ENCODE results near the gene MMP23B.

The MMP23B gene

DNA sequence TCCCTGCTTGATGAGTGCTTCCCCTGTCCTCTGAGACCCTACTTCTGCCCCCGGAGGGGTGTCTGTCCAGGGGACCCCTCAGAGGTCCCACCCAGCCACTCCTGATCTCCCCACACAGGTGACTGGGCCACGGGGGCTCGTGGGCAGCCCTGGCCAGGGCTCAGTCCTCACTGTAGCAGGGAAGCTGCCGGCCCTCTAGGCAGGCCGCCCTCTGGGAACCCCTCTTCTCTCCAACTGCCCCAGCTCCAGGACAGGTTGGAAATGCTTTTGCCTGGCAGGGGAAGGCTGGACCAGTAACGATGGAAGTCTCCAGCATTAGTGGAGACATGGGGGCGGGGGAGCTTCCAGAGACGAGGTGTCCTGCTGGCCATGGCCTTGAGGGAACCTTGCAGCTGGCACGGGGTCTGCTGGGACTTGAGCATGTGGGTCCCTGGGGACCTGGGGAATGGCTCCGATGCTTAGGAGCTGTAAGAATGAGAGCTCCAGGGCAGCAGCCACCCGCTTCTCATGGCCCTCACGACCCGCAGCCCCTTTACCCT lies 28.9 kb upstream of the MMP23B start:
- no peak for DNase-seq (ENCODE audit: low read depth in 2 of 2)

DNA sequence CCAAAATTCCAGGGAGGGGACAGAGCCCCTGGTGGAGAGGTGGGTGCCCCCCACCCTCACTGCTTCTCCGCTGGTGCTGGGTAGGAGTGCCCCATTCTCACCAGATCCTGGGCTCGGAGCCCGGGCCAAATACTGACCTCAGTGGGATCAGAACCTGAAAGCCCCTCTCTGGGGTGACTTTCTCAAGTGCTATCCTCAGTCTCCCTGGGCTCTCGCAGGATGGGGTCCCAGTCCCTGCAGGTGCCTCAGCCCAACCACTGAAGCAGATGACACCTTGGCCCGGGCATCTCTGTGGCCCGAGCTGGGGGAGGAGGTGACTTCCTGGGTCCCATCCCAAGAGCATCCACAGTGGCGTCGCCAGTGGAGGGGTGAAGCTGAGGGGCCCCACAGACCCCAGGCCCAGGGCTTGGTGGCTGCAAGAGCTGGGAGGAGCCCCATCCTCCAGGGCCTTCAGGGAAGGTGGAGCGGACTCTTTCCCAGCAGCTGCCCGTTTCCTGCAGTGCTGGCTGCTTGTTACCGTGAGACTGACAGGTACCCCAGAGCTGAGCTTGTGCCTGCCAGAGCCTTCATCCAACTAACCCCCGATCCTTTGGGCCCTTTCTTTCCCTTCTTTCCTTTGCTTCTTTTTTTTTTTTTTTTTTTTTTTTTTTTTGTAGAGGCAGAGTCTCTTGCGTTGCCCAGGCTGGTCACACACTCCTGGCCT lies 28.2 kb upstream of the MMP23B start:
- DNase-seq (ENCODE audit: low read depth in 2 of 2) = no peak

DNA sequence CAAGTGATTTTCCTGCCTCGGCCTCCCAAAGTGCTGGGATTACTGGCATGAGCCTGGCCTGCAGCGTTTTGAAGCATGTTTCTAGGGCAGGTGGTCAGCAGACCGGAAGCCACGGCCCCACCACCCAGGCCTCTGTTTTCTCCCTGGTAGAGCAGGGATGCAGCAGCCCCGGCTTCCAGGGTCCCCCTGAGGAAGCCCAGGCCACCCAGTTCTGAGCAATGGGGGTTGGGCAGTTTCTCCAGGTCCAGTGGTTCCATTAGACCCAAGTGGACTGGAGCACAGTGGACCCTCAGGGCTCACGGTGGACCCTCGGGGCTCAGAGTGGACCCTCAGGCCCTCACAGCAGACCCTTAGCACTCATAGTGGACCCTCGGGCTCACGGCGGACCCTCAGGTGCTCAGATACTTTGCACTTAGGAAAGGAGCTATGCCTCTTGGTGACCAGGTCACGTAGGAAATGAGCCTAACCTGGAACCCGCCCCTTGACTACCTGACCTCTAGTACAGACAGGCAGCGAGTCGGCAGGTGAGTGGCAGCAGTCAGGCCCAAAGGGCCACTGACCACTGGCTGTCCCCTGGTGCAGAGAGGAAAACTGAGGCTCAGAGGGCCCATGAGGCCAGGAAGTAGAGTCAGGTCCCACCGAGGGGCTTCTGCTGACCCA lies 27.5 kb upstream of the MMP23B start:
- no peak for DNase-seq (ENCODE audit: low read depth in 2 of 2)

DNA sequence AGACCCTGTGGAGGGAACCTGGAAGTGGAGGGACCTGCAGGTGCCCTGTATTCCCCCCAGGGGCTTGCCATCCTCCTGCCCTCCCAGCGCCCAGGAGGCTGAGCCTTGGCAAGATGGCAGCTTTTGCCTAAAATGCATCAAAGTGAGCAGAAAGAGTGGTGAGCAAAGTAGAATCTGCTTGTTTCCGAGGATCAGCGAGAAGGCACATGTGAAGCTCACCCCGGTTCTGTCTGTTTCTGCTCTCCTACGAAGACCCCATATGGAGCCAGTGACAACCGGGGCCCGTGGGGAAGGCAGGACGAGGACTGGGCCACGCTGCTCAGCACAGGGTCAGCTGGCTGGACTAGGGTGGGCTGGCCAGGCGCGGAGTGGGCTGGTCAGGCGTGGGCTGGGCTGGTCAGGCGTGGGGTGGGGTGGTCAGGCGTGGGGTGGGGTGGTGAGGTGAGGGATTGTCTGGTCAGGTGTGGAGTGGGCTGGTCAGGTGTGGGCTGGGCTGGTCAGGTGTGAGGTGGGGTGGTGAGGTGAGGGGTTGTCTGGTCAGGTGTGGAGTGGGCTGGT lies 26.9 kb upstream of the MMP23B start:
- no peak for DNase-seq (ENCODE audit: low read depth in 2 of 2)

DNA sequence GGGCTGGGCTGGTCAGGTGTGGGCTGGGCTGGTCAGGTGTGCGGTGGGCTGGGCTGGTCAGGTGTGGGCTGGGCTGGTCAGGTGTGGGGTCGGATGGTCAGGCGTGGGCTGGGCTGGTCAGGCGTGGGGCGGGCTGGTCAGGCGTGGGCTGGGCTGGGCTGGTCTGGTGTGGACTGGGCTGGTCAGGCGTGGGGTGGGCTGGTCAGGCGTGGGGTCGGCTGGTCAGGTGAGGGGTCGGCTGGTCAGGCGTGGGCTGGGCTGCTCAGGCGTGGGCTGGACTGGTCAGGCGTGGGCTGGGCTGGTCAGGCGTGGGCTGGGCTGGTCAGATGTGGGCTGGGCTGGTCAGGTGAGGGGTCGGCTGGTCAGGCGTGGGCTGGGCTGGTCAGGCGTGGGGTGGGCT lies 26.2 kb upstream of the MMP23B start:
- DNase-seq (ENCODE audit: low read depth in 2 of 2) = no peak

DNA sequence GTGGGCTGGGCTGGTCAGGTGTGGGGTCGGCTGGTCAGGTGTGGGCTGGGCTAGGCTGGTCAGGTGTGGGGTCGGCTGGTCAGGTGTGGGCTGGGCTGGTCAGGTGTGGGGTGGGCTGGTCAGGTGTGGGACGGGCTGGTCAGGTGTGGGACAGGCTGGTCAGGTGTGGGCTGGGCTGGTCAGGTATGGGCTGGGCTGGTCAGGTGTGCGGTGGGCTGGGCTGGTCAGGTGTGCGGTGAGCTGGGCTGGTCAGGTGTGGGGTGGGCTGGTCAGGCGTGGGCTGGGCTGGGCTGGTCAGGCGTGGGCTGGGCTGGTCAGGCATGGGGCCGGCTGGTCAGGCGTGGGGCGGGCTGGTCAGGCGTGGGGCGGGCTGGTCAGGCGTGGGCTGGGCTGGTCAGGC lies 25.7 kb upstream of the MMP23B start:
- no peak for DNase-seq (ENCODE audit: low read depth in 2 of 2)

DNA sequence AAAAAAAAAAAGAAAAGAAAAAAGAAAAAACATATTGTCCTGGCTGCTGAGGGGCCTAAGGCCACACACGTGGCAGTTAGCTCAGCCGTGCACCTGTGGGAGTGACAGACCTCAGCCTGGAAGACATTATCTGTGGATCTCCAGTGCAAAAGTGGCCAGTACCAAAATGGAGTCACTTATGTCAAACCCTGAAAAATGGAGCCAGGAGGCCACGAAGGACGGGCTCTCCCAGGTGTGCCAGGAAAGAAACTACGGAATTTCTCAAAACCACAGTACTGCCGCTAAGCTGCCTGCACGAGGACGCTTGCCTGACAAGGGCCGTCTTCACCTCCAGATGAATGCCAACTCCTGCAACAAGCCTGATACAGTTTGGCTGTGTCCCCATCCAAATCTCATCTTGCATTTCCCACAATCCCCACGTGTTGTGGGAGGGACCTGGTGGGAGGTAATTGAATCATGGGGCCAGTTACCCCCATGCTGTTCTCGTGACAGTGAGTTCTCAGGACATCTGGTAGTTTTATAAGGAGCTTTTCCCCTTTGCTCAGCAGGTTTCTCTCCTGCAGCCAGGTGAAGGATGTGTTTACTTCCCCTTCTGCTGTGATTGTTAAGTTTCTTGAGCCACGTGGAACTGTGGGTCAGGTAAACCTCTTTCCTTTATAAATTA lies 22.0 kb upstream of the MMP23B start:
- no peak for DNase-seq (ENCODE audit: low read depth in 2 of 2)

DNA sequence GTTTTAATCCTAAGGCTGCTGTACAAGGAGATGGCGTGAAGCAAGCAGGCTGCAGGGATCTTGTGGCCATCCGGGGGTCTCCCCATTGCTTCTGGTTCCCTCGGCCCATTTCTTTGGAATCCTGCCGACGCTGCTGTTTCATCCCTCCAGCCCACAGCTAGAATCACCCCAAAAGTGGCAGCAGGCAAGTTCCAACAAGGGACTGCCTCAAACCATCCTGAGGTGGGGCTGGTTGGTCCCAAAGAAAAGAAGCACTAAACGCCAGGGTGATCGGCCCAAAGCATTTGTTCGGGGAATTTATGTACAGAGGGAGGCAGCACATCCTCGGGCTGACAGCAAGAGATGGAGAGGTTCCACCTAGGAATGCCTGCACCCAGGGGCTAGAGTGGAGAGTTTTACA lies 21.2 kb upstream of the MMP23B start:
- DNase-seq (ENCODE audit: low read depth in 2 of 2) = no peak

DNA sequence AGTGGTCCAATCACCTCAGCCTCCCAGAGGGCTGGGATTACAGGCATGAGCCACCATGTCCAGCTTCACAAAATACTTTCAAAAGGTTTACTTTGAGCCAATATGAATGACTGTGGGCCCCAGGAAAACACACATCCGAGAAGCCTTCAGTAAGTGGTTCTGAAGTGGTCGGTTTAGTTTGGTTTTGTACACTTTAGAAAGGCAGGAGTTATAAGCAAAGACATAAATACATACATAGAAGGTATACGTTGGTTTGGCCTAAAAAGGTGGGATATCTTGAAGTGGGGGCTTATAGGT lies 19.9 kb upstream of the MMP23B start:
- DNase-seq (ENCODE audit: low read depth in 2 of 2) = no peak

DNA sequence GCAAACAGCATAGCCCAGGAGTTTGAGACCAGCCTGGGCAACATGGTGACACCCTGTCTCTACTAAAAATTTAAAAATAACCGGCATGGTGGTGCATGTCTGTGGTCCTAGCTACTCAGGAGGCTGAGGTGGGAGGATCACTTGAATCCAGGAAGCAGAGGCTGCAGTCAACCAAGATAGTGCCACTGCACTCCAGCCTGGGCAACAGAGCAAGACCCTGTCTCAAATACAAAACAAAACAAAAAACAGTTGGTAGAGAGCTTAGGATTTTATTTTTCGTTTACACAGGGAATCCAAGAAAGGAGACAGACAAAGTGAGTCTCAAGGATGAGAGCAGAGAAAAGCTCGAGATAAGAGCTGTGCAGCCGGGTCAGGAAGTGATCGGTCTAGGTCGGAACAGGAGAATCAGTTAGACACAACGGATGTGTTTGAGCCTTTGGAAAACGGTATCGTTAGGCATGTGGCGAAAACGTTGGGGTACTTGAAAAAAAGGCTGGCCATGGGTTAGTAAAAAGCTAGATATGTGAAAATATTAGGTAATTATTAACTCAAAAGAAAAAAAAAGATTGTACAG lies 18.4 kb upstream of the MMP23B start:
- DNase-seq (ENCODE audit: low read depth in 2 of 2) = no peak

DNA sequence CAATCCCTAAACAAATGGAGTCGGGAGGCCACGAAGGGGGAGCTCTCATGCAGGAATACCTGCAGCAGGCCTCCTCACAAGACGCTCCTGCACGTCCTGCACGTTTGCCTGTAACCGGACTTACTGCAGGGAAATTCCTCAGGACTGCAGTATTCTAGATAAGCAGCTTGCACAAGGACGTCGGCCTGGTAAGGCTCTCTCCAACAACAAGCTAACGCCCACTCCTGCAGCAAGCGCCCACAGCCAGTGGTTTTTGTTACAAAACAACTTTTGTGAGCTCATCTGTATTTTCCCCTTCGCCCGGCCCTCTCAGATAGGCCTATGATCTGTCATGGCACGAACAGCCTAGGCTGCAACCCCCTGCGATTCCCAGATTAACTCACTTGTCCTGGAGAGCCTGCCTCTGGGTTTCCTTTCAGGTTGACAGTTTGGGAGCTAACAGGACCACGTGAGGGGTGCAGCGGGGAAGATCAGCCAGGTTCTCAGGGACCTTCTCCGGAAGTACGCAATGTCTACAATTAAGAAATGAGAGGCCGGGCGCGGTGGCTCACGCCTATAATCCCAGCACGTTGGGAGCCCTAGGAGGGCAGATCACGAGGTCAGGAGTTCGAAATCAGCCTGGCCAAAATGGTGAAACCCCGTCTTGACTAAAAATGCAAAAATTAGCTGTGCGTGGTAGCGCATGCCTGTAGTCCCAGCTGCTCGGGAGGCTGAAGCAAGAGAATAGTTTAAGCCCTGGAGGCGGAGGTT lies 17.6 kb upstream of the MMP23B start:
- DNase-seq (ENCODE audit: low read depth in 2 of 2) = peak in 1 of 2 experiments; percentile 6

DNA sequence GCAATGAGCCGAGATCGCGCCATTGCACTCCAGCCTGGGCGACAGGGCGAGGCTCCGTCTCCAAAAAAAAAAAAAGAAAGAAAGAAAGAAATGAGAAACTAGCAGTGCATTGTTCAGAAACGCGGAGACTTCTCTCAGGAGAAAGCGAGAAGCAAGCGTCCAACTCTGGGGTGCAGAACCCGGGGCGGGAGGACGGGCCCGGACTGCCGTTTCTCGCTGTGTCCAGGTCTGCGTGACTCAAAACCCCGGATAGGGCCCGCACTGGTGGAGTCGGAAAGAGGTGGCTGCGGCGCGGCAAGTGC lies 17.1 kb upstream of the MMP23B start:
- no peak for DNase-seq (ENCODE audit: low read depth in 2 of 2)

DNA sequence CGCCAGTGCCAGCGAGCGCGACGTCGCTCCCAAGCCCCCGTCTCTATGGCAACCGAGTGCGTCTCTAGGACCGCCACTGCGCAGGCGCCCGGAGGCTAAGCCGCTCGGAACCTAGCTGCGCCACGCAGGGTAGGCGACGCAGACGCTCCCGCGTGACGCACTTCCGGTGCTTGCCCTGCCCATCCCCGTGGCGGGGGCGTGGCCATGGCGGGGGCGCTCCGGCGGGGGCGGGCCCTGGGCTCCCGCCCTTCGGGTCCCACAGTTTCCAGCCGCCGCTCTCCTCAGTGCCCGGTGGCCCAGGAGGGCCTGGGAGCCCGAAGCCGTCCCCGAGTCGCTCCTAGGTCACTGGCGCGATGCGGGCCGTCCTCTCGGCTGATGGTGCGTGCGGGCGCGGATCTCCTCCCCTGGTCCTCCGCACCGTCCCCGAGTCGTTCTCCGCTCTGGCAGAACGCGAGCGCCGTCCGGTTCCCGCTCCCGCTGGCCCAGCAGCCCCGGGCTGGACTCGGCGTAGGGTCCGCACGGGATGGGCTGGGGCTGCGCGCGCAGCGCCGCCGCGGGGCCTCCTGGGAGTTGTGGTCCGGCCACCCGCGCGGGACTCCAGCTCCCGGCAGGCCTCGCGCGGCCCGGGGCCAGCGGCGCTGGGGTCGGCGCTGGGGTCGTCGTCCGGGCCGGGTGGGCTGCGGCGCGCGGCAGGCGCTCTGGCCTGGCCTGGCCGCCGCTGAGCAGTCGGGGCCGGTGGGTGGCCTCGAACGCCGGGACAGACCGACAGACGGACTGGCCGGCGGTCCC lies 16.5 kb upstream of the MMP23B start, which contains the start of gene MIB2:
MIB2 (plus strand) TSS at position 245 of the 789 bp plus-strand sequence. CDS start 7,953 bp downstream, outside the sequence.
- DNase-seq (ENCODE audit: low read depth in 2 of 2) = peak; percentile 88 to 89

DNA sequence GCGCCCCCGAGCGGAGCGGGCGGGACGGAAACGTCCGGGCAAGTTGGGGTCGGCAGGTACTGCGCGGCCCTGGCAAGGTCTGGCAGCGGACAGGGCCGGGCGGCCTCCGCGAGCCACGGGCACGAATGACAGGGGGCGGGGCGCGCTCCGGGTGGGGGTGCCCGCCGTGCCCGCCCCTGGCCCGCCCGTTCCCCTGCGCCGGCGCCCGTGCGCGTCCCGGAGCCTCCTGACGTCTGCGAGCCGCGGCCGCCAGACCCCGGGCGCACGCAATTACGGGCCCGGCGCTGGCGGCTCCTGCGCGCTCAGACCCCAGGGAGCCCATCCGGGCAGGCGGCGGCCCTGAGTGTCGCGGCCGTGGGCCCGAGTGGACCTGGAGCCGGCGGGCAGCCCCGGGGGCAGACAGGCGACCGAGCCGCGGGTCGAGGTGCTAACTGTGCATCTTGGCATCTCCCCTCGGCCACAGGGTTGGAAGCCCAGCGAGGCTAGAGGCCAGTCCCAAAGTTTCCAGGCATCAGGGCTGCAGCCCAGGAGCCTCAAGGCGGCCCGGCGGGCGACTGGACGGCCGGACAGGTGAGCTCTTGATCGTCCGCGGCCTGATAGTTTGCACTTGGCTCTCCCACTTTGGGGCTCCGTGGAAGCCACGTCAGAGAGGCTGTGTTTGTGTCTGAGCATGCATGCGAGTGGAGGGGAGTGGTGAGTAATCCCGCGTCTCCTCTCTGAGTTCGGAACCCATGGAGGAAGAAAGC lies 15.8 kb upstream of the MMP23B start:
- DNase-seq (ENCODE audit: low read depth in 2 of 2) = no peak

DNA sequence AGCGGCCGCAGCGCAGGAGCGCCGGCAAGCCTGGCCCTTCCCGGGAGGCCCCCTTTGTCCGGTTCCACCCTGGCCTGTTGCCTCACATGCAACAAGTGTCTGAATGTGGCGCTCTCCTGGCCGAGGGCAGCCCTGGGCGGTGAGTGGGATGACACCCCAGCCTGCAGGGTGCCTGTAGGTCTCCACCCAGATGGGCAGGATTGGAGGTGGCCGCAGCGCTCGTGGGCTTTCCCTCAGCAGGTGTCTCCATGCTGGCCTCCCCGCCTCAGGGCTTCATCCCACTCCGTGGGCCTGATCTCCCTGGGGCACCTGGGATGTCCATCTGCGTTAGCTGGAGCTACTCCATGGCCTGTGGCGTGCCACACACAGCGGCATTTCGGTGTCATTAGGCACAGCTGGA lies 15.1 kb upstream of the MMP23B start:
- DNase-seq (ENCODE audit: low read depth in 2 of 2) = no peak

DNA sequence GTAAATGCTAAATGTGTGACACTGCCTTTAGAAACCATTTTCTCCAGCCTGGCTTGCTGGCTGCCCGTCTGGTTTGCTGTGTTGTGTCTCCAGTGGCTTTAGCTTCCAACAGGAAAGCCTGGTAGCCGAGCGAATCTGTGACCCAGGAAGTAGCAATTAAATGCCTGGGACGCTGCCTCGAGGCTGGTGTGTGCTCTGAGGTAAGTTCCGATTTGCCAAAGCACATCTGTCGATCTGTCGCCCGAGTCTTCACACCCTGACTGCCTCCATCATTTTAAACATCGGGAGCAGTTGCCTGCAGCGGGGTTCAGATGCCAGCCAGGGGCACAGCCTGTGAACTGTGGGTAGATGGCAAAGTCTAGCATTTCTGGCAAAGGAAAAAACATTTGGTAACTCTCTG lies 14.5 kb upstream of the MMP23B start:
- no peak for DNase-seq (ENCODE audit: low read depth in 2 of 2)

DNA sequence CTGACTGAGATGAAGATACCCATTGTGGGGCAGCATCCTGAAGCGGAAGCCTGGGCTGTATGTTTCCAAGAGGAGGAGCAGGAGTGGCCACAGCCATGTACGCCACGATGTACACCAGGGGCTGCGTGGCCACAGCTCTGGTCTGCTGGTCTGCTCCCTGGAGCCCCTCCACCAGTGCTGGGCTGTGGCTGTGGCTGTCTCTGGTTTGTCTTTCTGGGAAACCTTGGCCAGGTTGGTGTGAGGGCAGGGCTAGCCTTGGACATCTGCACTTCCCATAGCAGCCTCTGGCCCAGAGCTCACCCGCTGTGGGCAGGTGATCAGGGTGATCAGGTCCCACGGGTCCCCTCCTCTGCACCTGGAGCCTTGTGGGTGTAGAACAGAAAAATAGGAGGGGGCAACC lies 14.0 kb upstream of the MMP23B start:
- no peak for DNase-seq (ENCODE audit: low read depth in 2 of 2)

DNA sequence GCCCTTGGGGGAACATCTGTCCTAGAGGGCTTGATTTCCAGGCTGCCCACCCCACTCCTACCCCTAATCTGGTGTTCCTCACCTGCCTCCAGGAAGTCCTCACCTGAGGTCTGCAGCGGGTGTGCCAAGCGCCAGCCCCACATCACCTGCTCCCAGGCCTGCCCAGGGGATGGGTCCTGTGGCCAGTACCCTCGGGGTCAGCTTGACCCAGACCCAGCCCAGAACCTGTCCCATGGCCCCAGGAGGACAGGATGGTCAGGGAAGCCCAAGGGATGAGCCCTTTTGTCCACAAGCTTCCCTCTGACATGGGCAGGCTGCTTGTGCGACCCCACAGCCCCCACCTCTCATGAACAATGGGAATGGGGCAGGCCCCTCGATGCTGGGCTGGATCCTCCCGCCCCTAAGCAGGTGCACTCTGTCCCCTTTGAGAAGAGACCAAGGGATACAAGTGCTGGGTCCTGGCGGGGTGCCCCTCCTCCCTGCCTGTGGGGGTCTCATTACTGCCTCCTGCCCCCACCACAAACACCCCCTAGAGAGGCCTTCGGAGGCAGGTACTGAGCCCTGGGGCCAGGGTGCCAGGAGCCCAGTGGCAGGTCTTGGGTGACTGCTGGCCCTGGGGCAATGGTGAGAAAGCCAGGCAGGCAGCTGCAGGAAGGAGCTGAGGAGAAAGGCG lies 13.4 kb upstream of the MMP23B start:
- no peak for DNase-seq (ENCODE audit: low read depth in 2 of 2)

DNA sequence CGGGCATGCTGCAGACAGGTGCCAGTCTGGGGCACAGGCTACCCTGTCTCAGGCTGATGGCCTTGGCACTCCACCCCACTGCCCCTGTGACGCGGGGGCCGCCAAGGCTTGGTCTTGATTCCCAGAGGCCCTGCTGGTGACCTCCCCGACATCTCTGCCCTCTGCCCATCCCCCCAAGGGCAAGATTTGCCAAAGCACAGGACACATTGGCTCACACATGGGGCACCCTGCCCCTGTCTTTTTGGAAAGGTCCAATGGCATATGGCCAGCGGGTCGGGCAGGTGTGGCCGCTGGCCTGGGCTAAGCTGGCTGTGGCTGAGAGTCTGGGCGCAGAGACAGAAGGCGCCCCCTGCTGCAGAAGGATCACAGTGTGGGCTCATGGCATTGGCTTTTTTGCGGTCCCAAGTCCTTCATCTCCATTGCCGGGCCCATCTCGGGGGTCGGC lies 12.0 kb upstream of the MMP23B start:
- DNase-seq (ENCODE audit: low read depth in 2 of 2) = no peak

Measured in fibroblast of skin of left quadriceps (primary cell).